Activated CD4-positive, alpha-beta T cell treated with anti-CD3 and anti-CD28 coated beads, Interleukin-2, Interleukin-6, amounts not matched to agents 100 ng/mL and 50 ng/mL, durations not matched to agents 16 hours and 8 hours (primary cell): ENCODE results near the gene IGSF8.

Experiments
- DNase-seq: peaks from one replicate; pipeline ENCODE4 v3.0.0-alpha.2; 2020

Gene IGSF8

DNA sequence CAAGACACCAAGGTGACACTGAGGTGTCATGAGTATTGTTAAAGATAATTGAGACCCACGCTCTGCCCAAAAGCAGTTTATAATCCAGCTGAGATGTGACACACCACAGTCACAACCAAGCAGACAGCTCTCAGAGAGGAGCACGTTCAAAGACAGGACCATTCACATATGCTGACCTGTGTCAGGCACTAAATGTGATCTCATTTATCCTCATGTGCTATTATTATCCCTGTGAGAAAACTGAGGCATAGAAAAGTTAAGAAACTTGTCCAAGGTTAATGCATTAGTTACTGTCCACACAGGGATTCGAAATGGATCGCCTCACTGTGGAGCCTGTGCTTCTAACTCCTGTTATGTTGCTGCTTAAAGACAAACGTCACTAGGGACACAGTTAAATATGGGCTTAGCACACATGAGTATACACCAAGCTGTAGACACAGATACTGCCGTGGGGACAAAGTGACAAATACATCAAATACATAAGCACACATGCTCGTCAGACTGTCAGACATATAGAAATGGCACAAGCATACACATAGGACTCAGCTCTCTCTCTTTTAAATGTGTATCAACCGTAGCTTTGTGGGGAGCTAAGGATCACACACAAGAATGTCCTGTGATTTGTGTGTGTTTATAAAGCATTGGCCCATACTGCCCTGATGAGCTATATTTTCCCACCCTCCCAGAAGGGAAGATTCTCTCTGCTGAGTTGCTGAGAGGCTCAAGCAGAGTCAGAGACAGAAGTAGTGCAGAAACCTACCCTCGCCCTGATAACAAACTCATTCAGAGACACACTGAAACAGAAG lies 3.5 kb upstream of the IGSF8 start:
- DNase-seq: no peak

DNA sequence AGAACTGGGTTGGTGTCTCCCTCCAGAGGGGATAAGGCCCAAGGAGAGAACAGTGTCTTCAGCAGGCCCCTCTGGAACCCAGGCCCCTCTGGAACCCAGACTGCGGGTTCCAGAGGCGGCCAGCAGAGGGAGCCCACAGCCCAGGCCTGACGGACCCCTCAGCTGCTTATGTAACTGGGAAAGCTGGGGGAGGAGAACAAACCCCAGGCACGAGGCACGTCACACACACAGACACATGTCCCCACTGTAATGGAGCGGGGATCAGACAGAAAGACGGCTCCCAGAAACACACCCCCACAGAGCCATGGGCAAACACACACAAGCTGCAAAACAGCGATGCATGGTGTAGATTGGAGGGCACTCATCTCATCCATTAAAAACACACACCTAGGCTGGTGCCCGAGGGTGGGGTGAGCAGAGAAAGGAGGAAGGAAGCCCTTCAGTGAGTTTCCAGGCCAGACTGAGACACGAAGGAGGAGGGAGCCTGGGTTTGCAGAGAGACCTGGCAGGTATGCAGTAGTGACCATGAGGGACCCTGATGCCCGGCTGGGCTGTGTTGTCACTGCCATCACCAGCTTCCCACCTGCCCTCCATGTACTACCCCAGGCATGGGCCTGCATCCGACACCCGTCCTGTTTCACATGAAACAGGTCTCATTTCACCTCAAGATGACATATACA lies 2.8 kb upstream of the IGSF8 start:
- DNase-seq: peak; percentile 79

GRCh38 chr1:160099716-160100375 lies 1.4 kb upstream of the IGSF8 start:
- no peak for DNase-seq

DNA sequence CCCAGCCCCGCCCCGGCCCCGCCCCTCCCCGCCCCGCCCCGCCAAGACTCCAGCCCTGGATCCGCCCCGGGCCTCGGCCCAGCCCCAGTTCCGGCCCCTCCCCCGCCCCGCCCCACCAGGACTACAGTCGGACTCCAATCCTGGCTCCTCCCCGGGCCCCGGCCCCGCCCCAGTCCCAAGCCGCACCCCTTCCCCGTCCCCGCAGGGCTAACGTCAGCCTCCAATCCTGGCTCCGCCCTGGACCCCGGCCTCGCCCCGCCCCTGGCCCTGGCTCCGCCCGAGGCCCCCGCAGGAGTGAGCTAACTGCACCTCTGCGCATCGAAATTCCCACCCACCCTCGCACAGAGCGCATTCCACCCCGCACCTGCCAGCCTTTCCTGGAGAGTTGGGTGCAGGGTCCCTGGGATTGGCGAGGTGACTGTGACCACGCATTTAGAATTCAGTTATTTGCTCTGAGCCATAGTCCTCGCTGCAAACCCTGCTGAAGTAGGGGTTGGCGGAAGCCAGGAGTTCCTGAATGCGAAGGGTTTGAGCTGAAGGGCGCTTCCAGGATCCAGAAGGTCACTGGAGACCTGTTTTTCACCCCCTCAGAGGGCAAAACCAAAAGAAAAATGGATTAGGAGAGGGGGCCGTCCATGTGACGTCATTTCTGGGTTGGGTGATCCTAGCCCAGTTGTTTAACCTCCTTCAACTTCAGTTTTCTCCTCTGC lies 588 bp upstream of the IGSF8 start:
- peak; percentile 99 for DNase-seq

DNA sequence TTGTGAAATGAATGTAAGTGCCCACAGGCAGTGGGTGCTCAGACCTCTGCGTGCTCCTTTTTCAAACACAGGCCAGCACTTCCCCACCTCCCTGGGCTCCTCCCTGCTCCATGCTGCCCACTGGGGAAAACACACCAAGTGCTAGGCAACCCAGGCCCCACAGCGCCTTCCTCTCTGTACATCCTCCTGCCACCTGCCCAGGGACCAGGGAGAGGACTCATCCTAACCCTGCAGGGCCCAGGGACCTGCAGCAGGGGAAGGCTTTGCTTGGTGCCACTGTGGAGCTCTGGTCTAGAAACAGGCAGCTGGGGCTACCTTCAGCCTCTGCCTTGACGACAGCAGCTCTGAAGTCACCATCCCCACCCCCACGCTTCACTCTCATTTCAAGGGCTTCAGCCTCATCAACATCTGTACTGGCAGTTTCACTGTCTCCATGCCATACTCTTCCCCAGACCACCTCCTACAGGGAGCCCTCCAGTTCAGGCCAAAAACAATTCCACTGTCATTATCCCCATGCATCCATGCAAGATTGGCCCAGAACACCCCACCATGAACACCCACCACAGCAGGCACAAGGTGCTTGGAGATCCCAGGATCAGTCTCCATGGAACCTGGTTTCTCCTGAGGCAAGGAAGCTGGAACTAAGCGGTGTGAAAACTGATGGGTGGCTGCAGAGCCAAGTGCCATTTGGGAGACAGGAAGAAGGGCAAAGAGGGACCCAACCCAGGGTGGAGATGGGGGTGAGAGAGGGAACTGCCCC lies 1.1 kb downstream of the IGSF8 start:
- DNase-seq: peak; percentile 29

DNA sequence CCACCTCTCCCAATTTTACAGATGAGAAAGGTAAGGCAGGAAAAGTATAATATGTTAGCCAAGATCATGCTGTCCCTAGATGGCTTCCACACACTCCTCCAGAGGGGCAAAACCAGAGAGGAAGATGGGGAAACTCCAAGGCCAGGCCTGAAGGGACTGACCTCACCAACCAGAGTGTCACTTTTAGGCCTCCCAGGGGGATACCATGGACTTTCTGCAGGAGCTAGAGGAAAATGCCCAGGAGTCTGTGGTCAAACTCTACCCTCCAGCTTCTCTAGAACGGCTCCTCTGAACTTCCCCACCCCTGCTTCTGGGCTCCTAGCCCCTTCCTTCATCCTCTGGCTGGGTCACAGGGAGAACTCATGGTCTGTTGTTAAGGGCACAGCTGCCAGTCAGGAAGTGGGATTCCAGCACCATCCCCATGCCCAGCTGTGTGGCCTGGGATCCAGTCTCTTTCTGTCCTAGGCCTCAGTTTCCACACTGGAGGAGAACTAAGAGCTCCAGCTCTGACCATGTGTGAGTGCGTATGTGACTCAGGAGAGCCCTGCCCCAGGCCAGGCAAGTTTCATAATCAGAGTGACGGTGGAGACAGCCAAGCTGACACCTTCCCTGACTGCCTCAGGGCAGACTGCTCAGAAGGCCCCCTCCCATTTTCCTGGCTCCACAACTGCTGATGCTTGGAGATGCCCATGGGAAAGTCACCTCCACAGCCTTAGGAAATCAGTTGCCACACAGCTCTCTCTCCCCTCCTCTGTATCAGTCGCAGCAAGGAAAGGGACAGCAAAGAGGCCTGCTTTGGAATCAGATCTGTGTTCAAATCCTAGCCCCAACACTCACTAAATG lies 1.9 kb downstream of the IGSF8 start:
- peak; percentile 24 for DNase-seq

DNA sequence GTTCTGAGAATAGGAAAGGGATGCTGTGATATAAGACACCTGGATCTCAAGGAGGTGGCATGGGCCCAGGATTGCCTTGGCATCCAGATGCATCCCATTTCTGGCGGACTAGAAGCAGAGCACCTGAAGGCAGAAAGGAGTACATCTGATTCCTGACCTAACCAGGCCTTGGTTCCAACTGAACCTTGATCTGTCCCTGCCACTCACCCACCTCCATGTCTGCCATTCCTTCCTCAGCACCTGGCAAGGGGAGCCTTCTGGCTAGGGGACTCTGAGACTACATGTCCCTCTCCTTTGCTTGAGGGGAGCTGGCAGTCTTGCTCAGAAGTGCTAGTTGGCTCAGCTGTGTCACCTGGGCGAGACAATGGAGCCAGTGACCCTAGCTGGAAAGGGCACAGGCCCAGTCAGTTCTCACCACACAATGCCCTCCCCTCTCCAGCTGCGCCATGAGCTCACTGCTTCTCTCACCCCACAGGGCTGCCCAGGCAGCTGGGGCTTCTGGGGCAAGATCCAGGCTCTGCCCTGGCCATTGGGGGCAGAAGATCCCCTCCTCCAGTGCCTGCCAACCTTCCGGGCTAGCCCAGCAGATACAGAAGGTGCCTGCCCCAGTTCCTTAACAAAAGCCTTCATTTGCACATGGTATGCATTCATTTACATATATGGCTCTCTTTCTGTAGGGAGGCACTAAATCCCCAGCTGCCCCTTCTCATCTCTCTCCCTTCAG lies 2.9 kb downstream of the IGSF8 start:
- no peak for DNase-seq

GRCh38 chr1:160094806-160095205 lies 3.6 kb downstream of the IGSF8 start:
- no peak for DNase-seq

DNA sequence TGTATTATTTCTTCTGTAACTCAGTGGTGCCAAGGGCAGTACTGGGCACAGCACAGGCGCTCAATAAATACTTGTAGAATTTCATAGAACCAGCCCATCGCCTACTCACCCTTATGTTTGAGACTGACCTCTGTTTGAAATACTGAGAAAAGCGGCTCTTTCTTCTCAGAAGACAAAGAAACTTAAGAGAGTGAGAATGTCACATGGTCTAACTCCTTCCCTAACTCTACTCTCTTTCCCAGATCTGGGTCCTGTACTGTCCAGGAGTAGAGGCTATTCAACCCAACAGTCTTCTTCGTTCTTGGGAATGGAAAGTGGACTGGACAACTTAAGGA lies 4.2 kb downstream of the IGSF8 start:
- no peak for DNase-seq

DNA sequence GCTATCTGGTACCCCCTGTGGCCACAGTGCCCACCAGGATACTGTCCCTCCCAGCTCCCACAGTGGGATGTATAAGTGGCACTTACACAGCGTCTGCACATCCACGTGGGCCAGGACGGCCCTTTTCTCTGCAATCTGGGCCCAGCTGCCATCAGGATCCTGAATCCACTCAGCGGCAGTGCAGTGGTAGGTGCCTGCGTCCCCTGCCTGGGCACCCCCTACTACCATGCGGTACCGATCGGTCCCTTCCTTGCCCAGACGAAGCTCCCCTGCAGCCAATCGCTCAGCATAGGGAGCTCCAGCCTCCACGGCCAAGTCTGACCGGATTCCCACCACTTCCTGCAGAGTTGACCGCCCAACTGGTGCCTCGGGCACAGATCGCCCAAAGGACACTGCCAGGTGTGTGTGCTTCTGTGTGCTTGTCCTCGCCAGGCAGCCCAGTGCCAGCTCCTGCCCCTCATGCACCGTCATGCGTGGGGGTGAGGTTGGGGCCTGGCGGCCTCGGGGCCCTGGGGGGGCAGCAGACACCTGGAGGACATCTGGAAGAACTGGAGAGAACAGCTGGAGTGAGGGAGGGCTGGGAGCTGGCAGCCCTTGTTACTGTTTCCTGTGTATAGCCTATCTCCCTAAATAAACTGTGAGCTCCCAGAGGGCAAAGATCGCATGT lies 4.7 kb downstream of the IGSF8 start:
- no peak for DNase-seq

GRCh38 chr1:160093069-160093395 lies 5.4 kb downstream of the IGSF8 start:
- no peak for DNase-seq

- DNase-seq: no peak
Observed at GRCh38 chr1:160092366-160093068, 5.9 kb downstream of the IGSF8 start.

GRCh38 chr1:160091666-160092223 lies 6.7 kb downstream of the IGSF8 start:
- DNase-seq: no peak

- no peak for DNase-seq
Observed at GRCh38 chr1:160090760-160091159, 7.7 kb downstream of the IGSF8 start.

GRCh38 chr1:160089883-160090282 lies 8.5 kb downstream of the IGSF8 start:
- no peak for DNase-seq

DNA sequence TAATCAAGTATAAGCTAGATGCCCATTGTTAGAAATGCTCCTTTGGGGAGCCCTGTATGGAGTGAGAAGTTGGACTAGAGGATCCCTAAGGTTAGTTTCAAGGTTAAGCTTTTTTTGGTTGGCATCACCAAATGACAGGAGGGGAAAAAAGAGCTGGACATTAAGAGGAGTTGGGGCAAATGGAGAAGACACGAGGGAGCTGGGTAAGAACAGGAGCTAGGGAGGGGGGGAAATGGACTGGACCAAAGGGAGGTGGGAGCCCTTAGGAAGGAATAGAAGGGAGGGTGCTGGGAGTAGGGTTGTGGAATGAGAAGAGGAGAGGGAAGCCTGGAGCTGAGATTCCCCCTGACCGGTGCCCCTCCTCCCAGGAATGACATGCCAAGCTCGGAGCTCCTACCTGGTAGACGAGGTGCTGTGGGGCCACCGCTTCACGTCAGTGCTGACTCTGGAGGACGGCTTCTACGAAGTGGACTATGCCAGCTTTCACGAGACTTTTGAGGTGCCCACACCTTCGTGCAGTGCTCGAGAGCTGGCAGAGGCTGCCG lies 11.2 kb downstream of the IGSF8 start:
- DNase-seq: no peak

GRCh38 chr1:160086456-160086892 lies 11.9 kb downstream of the IGSF8 start:
- no peak for DNase-seq

DNA sequence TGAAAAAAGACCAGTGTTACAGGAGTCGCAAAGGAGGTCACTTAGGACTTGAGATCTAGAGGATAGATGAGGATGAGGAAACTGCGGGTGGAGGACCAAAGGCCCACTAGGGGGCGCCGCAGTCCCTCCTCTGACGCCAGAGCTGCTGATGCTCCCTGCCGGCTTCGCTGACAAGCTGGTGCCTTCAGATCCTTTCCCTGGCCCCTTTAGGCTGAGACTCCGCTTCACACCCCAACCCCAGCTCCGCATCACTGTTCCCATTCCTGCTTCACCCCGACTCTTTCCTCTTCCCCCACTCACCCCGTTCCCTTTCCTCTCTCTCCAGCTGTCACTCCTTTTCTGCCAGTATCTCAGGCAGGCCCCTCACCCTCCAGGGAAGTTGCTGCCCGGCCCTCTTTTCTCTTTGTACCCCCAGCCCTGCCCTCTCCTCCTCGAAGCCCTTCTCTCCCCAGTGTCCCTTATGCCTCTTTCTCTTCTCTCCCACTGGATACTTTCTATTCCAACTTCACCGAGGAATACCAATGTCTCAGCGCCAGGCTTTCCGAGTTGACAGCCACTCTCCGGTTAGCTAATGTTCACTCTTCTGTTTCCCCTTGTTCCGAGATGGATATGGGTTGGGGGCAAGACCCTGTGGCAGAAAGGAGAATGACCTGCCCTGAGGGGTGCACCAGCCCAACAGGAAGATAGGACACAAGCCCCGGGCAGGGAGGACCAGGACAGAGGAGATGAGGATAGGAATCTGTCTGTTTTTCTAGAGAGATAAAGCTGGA lies 12.5 kb downstream of the IGSF8 start:
- peak; percentile 83 for DNase-seq
